ENCODE results near the gene DHODH. TPM values are rescaled to one million over a fixed set of nuclear protein-coding genes. Genes with fewer than 3 reads are reported as not detected.

The DHODH gene
- total RNA-seq, 3 donors from 2014 or later (not counting 1 experiment from before 2014, with no cell fraction given) = 3.7 to 6.9 (median 4.7) TPM

Other genes with a start within 250 kb of the DHODH start
- 100 to 1,000 TPM; 176 to 212 (median 188) TPM for gene AP1G1, start 199.9 kb upstream of the DHODH start, total RNA-seq
- gene ATXN1L, start 162.8 kb upstream of the DHODH start, total RNA-seq = 10 to 100 TPM; 59.7 to 66.9 (median 59.8) TPM
- gene ZNF821, start 124.6 kb upstream of the DHODH start, total RNA-seq = 10 to 100 TPM; 14.0 to 19.1 (median 18.2) TPM
- gene IST1, start 113.2 kb upstream of the DHODH start, total RNA-seq = 100 to 1,000 TPM; 363 to 391 (median 378) TPM
- under 1 TPM in 1 of 3 donors, not detected in 2; 0.12 TPM for gene PKD1L3, start 8.3 kb upstream of the DHODH start, total RNA-seq
- gene HP, start 45.8 kb downstream of the DHODH start, total RNA-seq = 1 to 10 TPM in 1 of 3 donors, under 1 TPM in 1, not detected in 1; 0.32 to 2.1 TPM
- gene HPR, start 54.5 kb downstream of the DHODH start, total RNA-seq = not detected
- gene TXNL4B, start 84.9 kb downstream of the DHODH start, total RNA-seq = 10 to 100 TPM; 12.1 to 13.8 (median 13.6) TPM
- 100 to 1,000 TPM; 120 to 124 (median 120) TPM for gene DHX38, start 85.1 kb downstream of the DHODH start, total RNA-seq
- 1 to 10 TPM in 1 of 3 donors, under 1 TPM in 2; 0.68 to 1.2 (median 0.99) TPM for gene PMFBP1, start 163.4 kb downstream of the DHODH start, total RNA-seq